ENCODE measurements around the gene RNF34. TPM values are rescaled to one million over a fixed set of nuclear protein-coding genes. Genes with fewer than 3 reads are reported as not detected.

Gene RNF34
- total and polyA plus RNA-seq, 2 of the 8 experiments (the other 6 are each of a cell fraction or from before 2014, with no cell fraction given): 37.9 to 57.6 TPM

DNA sequence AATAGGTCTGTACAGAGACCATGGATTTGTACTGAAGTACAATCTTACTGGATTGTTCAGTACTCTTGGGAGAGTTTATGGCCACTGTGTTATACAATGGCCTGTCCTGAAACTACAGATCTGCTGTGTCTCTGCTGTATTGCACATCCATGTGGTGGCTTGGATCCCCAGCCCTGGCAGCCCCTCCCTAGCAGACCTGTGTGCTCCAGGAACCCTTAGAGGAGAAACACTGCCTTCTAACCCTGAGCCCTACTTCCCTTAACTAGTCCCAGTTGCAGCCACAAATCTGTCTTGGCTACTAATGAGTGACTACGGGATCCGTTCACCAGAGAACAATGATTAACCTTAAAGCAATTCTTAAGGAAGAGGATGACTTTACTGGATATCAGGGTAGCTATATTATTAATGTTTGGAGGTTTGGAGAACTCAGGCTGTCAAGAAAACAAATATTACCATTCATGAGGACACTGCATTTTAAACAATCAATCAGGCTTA is 27.7 kb downstream of the RNF34 start (continued):
- TF ChIP-seq ZNF274 (IDR thresholded peaks at IDR 0.05; ENCODE audit: borderline replicate concordance, extremely low read depth, low read length) (no peak), CBX5 (IDR thresholded peaks at IDR 0.05; ENCODE audit: low read depth, low read length) (no peak), TAF7 (optimal IDR thresholded peaks at IDR 0.05; ENCODE audit: borderline replicate concordance, low read depth, low read length) (no peak), SAP30 (IDR thresholded peaks at IDR 0.05; ENCODE audit: insufficient read depth, insufficient replicate concordance, low read length) (no peak)
- TF ChIP-seq, protein P1, sequence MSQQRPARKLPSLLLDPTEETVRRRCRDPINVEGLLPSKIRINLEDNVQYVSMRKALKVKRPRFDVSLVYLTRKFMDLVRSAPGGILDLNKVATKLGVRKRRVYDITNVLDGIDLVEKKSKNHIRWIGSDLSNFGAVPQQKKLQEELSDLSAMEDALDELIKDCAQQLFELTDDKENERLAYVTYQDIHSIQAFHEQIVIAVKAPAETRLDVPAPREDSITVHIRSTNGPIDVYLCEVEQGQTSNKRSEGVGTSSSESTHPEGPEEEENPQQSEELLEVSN (IDR thresholded peaks at IDR 0.05): no peak
